Fibroblast of mammary gland (primary cell): ENCODE results near the gene SNED1.

Experiments used
- DNase-seq: peaks from one replicate; pipeline ENCODE4 v3.0.0-alpha.2; 2010; ENCODE audit warnings: low read depth
- H3K4me3 ChIP-seq: 2 replicates; pipeline ENCODE4 v1.5.1; 2011; ENCODE audit warnings: low read depth, mild to moderate bottlenecking, low read length, moderate library complexity; ENCODE audit not compliant: control insufficient read depth
- TF ChIP-seq, protein P1 (sequence below): conservative IDR thresholded peaks from 2 replicates; pipeline ENCODE4 v1.5.1; 2011; ENCODE audit warnings: low read depth, low read length, inconsistent platforms; ENCODE audit not compliant: control insufficient read depth, insufficient read depth

The SNED1 gene

DNA sequence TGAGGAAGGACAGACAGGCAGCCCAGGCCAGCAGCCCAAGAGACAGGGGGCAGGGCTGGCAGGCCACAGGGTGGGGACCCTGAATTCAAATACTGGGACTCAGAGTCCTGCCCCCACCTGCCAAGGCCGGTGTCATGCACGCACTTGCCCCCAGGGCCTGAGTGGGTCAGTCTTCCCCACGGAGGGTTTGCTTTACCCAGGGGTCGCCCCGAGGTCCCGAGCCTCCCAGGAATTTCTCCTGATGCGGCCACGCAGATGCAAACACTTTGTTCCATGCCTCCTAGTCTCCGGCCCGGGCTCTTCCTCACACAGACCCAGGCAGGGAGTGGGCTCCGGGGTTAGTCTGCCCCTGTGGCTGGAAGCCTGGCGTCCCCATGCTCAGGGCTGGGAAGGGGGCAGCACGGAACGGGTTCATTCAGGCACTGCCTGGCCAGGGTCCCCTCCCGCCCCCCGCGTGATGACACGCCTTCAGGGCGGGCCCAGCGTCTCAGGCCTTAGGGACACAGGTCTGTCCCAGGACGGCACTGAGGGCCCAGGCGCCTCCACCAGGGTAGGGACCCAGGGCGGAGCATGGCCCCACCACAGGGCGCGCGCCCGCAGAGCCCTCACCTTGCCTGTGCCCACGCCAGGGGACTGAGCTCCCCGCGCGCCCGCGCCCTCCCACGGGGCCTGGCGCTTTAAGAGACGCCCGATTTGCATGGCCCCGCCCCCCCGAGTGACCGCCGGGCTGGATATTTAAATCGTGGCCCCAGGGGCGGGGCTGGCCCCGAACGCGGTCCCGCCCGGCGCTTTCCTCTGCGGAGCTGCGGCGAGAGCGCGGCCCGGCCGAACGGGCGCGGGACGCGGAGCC is at the start of gene SNED1:
Gene SNED1, plus strand, starts transcription at position 763 of the 850 bp plus-strand sequence. CDS start 220 bp downstream, outside the sequence.
- H3K4me3 ChIP-seq, result peak within 1 kb of the TSS; percentile 67
- peak; percentile 68 for DNase-seq
- TF ChIP-seq, protein P1, sequence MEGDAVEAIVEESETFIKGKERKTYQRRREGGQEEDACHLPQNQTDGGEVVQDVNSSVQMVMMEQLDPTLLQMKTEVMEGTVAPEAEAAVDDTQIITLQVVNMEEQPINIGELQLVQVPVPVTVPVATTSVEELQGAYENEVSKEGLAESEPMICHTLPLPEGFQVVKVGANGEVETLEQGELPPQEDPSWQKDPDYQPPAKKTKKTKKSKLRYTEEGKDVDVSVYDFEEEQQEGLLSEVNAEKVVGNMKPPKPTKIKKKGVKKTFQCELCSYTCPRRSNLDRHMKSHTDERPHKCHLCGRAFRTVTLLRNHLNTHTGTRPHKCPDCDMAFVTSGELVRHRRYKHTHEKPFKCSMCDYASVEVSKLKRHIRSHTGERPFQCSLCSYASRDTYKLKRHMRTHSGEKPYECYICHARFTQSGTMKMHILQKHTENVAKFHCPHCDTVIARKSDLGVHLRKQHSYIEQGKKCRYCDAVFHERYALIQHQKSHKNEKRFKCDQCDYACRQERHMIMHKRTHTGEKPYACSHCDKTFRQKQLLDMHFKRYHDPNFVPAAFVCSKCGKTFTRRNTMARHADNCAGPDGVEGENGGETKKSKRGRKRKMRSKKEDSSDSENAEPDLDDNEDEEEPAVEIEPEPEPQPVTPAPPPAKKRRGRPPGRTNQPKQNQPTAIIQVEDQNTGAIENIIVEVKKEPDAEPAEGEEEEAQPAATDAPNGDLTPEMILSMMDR, result no peak

DNA sequence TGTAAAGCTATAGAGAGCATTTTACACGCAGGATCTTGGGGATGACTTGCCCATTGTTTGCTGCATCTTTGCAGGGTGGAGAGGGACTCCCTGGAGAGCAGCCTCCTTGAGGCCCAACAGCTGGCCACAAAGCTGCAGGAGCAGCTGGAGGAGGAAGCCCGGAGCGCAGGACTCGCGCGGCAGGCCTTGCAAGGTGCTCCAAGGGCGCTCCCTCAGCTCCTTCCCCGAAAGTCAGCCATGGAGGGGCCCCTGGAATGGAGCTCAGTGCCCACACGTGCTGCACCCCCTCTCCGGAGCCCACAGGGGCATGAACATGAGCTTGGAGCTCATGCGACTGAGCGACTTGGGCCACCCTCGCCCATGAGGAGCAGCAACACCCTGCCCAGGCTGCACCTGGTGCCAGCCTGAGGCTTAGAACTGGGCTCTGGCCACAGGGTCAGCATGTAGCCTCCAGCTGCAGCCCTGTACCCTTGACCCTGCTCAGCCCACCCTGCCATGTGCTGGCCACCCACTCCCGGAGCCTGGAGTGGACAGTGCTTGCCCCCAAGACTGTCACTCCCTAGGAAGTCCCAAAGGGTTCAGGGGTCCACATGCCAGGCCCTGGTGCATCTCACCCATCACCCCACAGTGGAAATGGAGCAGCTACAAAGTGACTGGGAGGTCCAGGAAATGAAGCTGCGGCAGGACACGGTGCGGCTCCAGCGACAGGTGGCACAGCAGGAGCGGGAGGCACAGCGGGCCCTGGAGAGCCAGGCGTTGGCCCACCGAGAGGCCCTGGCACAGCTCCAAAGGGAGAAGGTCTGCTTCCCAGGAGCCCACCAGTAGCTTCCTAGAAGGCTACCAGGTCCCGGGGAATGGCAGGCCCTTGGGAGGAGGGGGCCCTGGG is 49.3 kb upstream of the SNED1 start:
- TF ChIP-seq, protein P1, result no peak
- no peak for DNase-seq

DNA sequence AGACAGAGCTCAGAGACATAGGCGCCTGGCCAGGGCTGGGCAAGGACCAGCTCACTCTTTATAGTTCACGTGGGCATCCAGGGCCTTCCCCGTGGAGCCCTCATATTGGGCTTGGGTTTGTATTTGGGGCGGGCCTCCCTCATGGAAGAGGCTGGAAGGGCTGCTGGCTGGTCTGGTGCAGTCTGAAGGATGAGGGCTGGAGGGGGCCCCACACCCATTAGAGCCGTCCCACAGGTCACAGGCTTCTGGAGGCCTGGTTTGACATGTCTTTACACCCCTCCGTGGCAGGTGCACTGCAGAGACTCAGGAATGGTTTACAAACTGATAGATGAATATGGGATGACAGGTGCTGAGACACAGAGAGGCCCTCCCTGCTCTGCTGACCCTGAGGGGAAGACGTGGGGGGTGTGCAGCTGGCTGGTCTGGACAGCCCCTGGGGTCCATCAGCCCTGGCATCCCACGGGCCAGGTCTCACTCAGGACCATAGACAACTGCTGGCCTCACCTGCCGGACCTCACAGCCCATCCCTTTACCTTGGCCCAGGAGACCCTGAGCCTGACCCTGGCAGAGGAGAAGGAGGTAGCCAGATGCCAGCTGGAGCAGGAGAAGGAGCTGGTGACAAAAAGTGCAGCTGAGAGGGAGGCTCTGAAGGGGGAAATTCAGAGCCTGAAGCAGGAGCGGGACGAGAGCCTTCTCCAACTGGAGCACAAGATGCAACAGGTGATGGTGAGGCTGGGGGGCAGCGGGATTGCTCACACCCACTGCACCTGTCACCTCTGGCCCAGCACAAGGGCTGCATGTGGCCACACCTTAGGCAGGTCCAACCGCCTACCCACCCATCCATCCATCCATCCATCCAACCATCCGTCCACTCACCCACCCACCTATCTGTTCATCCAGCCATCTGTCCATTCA is 48.4 kb upstream of the SNED1 start:
- no peak overlapping the region for H3K4me3 ChIP-seq
- TF ChIP-seq, protein P1, result no peak
- no peak for DNase-seq

More for the DNA sequence above, 49.3 kb upstream of the SNED1 start:
- no peak overlapping the region for H3K4me3 ChIP-seq

DNA sequence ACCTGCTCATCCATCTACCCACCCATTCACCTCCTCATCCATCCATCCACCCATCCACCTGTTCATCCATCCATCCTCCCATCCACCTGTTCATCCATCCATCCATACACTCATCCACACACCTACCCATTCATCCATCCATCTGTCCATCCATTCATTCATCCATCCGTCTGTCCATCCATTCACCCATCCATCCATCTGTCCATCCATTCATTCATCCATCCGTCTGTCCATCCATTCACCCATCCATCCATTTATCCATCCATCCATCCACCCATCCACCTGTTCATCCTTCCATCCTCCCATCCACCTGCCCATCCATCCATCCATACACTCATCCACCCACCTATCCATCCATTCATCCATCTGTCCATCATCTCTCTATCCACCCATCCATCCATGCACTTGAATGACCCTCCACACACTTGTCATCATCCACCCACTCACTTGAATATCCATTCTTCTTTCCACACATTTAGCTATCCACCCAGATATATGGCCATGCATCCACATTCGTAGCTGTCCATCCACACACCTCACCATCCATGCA is 47.3 kb upstream of the SNED1 start:
- no peak for DNase-seq
- no peak overlapping the region for H3K4me3 ChIP-seq
- TF ChIP-seq, protein P1, result no peak

DNA sequence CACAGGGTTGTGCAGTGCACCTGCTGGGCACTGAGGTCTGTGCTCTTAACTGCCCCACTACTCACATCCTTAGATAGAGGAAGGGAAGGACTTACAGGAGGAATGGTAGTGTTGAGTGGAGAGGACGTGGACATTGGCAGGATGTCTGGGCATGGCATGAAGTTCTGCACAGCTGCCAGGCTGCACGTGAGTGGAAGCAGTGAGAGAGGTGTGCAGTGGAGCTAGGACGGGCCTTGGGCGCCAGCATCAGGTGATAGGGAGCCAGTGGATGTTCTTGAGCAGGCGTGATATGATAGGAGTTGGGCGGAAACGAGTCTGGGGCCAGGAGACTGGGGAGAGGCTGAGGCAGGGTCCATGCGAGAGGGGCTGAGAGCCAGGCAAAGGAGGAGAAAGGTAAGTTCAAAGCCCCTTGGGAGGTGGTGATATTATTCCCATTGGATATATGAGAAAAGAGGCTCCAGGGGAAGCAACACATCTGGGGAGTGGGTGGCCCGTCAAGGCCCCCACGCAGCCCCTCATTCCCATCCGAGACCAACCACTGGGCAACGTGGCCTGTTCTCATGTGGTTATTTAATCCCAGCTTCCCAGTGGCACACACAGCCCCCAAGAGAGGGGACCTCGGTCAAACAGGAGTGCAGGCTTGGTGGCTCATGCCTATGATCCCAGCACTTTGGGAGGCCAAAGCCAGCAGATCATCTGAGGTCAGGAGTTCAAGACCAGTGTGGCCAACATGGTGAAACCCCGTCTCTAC is 45.7 kb upstream of the SNED1 start:
- TF ChIP-seq, protein P1, result no peak
- H3K4me3 ChIP-seq, result no peak overlapping the region
- DNase-seq, result no peak
